GM19452 (cell line): ENCODE data around the gene DDX41.

Source experiments
- ATAC-seq: cut with Tn5 transposase; IDR thresholded peaks from one replicate; pipeline ENCODE4 v1.9.1; 2021; ENCODE audit not compliant: unreplicated experiment

The DDX41 gene

GRCh38 chr5:177514541-177514940, 2.2 kb downstream of the DDX41 start:
- ATAC-seq, result no peak

GRCh38 chr5:177513500-177513899, 3.3 kb downstream of the DDX41 start:
- no peak for ATAC-seq

GRCh38 chr5:177512736-177513380, 3.9 kb downstream of the DDX41 start:
- ATAC-seq, result no peak

GRCh38 chr5:177511796-177512675, 4.7 kb downstream of the DDX41 start:
- no peak for ATAC-seq

- ATAC-seq, result no peak
These were observed 5.6 kb downstream of the DDX41 start for GRCh38 chr5:177511181-177511580.

GRCh38 chr5:177510567-177511053, 6.2 kb downstream of the DDX41 start:
- peak; percentile 47 for ATAC-seq

- ATAC-seq, result peak; percentile 33
These were observed 6.7 kb downstream of the DDX41 start for GRCh38 chr5:177509991-177510566.

- peak; percentile 18 for ATAC-seq
These were observed 7.3 kb downstream of the DDX41 start, which contains the start of gene DOK3 for GRCh38 chr5:177509381-177509951. TSS of gene DOK3 (minus strand) at chr5:177509826. CDS start at chr5:177509540, 286 bp downstream.

- ATAC-seq, result no peak
These were observed 7.9 kb downstream of the DDX41 start for GRCh38 chr5:177508837-177509236.

GRCh38 chr5:177508221-177508611, 8.5 kb downstream of the DDX41 start:
- no peak for ATAC-seq

- no peak for ATAC-seq
These were observed 9.1 kb downstream of the DDX41 start for GRCh38 chr5:177507596-177508220.

GRCh38 chr5:177507165-177507564, 9.6 kb downstream of the DDX41 start:
- no peak for ATAC-seq

- ATAC-seq, result no peak
These were observed 11.7 kb downstream of the DDX41 start for GRCh38 chr5:177505075-177505474.

GRCh38 chr5:177504086-177505056, 12.4 kb downstream of the DDX41 start:
- no peak for ATAC-seq

GRCh38 chr5:177503351-177504085, 13.2 kb downstream of the DDX41 start:
- no peak for ATAC-seq

- no peak for ATAC-seq
These were observed 13.9 kb downstream of the DDX41 start for GRCh38 chr5:177502886-177503285.

GRCh38 chr5:177501874-177502678, 14.7 kb downstream of the DDX41 start:
- no peak for ATAC-seq
